HEK293 (cell line): ENCODE results near the gene SLC18A2.
A peak's percentile ranks its signal among the peaks of the same experiment; 100 is the strongest.

Experiments
- CTCF ChIA-PET: fragments of 350-600 bp; formaldehyde crosslinking; extraction: SDS; loops from one replicate; lab custom pipeline; 2021; ENCODE audit warnings: antibody characterized with exemption; lab: Yijun Ruan, JAX
- POLR2A ChIA-PET: fragments of 300-600 bp; formaldehyde crosslinking; extraction: SDS; loops from one replicate; lab custom pipeline; 2020; ENCODE audit warnings: antibody characterized with exemption, inconsistent platforms; lab: Yijun Ruan, JAX
- H3K27ac ChIP-seq: fragments of 200-500 bp; sonication (Bioruptor generic); 2 replicates; pipeline ENCODE4 v1.5.1; 2014; ENCODE audit warnings: low read depth, low read length, control low read depth, inconsistent platforms; ENCODE audit errors: extremely low read depth
- H3K36me3 ChIP-seq, 2 experiments: fragments of 200-500 bp in 1 of 2; sonication (Bioruptor generic) in 1 of 2; 1 replicate in 1 of 2; 2 replicates in 1 of 2; pipeline ENCODE4 v1.5.1; 2014 to 2017; ENCODE audit warnings: inconsistent platforms in 2 of 2, low read length in 2 of 2; ENCODE audit not compliant: control insufficient read depth in 2 of 2, insufficient read depth in 1 of 2
- H3K4me1 ChIP-seq: fragments of 200-500 bp; sonication (Bioruptor generic); 2 replicates; pipeline ENCODE4 v1.5.1; 2014; ENCODE audit warnings: mild to moderate bottlenecking, low read length, inconsistent platforms; ENCODE audit not compliant: control insufficient read depth, insufficient read depth
- H3K4me3 ChIP-seq: 2 replicates; pipeline ENCODE4 v1.5.1; 2011; ENCODE audit warnings: low read depth, mild to moderate bottlenecking, control low read depth, low read length, moderate library complexity
- H3K9me3 ChIP-seq: fragments of 200-500 bp; sonication (Bioruptor generic); 2 replicates; pipeline ENCODE4 v1.5.1; 2014; ENCODE audit warnings: low read depth, low read length, inconsistent platforms; ENCODE audit not compliant: control insufficient read depth, insufficient read depth
- BCL11A ChIP-seq: fragments of 450-650 bp; formaldehyde crosslinking; IDR thresholded peaks from 2 replicates; pipeline ENCODE4 v1.5.1; 2016; ENCODE audit warnings: low read depth, missing biosample characterization, missing genetic modification characterization
- BCL11B ChIP-seq: fragments of 450-650 bp; formaldehyde crosslinking; IDR thresholded peaks from 2 replicates; pipeline ENCODE4 v1.5.1; 2016; ENCODE audit warnings: low read depth, missing biosample characterization, missing genetic modification characterization
- CTCF ChIP-seq: fragments of 450-650 bp; formaldehyde crosslinking; IDR thresholded peaks from 2 replicates; pipeline ENCODE4 v1.5.1; 2016; ENCODE audit warnings: missing biosample characterization, missing genetic modification characterization
- GFI1B ChIP-seq: fragments of 450-650 bp; formaldehyde crosslinking; IDR thresholded peaks from 2 replicates; pipeline ENCODE4 v1.5.1; 2016; ENCODE audit warnings: missing biosample characterization, missing genetic modification characterization
- GLI4 ChIP-seq: fragments of 450-650 bp; formaldehyde crosslinking; IDR thresholded peaks from 2 replicates; pipeline ENCODE4 v1.5.1; 2016; ENCODE audit warnings: missing biosample characterization, missing genetic modification characterization
- KLF8 ChIP-seq: fragments of 450-650 bp; formaldehyde crosslinking; IDR thresholded peaks from 2 replicates; pipeline ENCODE4 v1.5.1; 2016; ENCODE audit warnings: missing biosample characterization, missing genetic modification characterization
- KLF9 ChIP-seq: fragments of 450-650 bp; formaldehyde crosslinking; IDR thresholded peaks from 2 replicates; pipeline ENCODE4 v1.5.1; 2016; ENCODE audit warnings: missing biosample characterization, missing genetic modification characterization, low read depth
- MEIS1 ChIP-seq: sonication (generic); formaldehyde crosslinking; IDR thresholded peaks from 2 replicates; pipeline ENCODE4 v1.8.1; 2022; ENCODE audit warnings: missing genetic modification reagents, mild to moderate bottlenecking, borderline replicate concordance
- OSR2 ChIP-seq: fragments of 450-650 bp; formaldehyde crosslinking; IDR thresholded peaks from 2 replicates; pipeline ENCODE4 v1.5.1; 2016; ENCODE audit warnings: missing biosample characterization, missing genetic modification characterization
- TSHZ1 ChIP-seq: fragments of 450-650 bp; formaldehyde crosslinking; IDR thresholded peaks from 2 replicates; pipeline ENCODE4 v1.5.1; 2016; ENCODE audit warnings: missing biosample characterization, missing genetic modification characterization, borderline replicate concordance
- YY1 ChIP-seq: fragments of 450-650 bp; formaldehyde crosslinking; IDR thresholded peaks from 2 replicates; pipeline ENCODE4 v1.5.1; 2018; ENCODE audit warnings: missing biosample characterization, missing genetic modification characterization
- ZNF132 ChIP-seq: fragments of 450-650 bp; formaldehyde crosslinking; IDR thresholded peaks from 2 replicates; pipeline ENCODE4 v1.5.1; 2017; ENCODE audit warnings: missing biosample characterization, missing genetic modification characterization, borderline replicate concordance
- ZNF157 ChIP-seq: fragments of 450-650 bp; formaldehyde crosslinking; IDR thresholded peaks from 2 replicates; pipeline ENCODE4 v1.5.1; 2016; ENCODE audit warnings: missing biosample characterization, missing genetic modification characterization
- ZNF362 ChIP-seq: fragments of 450-650 bp; formaldehyde crosslinking; IDR thresholded peaks from 2 replicates; pipeline ENCODE4 v1.5.1; 2016; ENCODE audit warnings: missing biosample characterization, missing genetic modification characterization
- ZNF394 ChIP-seq: fragments of 450-650 bp; formaldehyde crosslinking; IDR thresholded peaks from 2 replicates; pipeline ENCODE4 v1.5.1; 2016; ENCODE audit warnings: missing biosample characterization, missing genetic modification characterization, mild to moderate bottlenecking, moderate library complexity, borderline replicate concordance
- ZNF530 ChIP-seq: fragments of 450-650 bp; formaldehyde crosslinking; IDR thresholded peaks from 2 replicates; pipeline ENCODE4 v1.5.1; 2016; ENCODE audit warnings: low read depth, missing biosample characterization, missing genetic modification characterization
- ZNF560 ChIP-seq: fragments of 450-650 bp; formaldehyde crosslinking; IDR thresholded peaks from 2 replicates; pipeline ENCODE4 v1.5.1; 2017; ENCODE audit warnings: missing biosample characterization, missing genetic modification characterization, borderline replicate concordance
- ZNF580 ChIP-seq: fragments of 450-650 bp; formaldehyde crosslinking; IDR thresholded peaks from 2 replicates; pipeline ENCODE4 v1.5.1; 2016; ENCODE audit warnings: missing biosample characterization, missing genetic modification characterization
- ZNF654 ChIP-seq: fragments of 450-650 bp; formaldehyde crosslinking; IDR thresholded peaks from 2 replicates; pipeline ENCODE4 v1.5.1; 2016; ENCODE audit warnings: low read depth, missing biosample characterization, missing genetic modification characterization

The SLC18A2 gene

GRCh38 chr10:117318909-117319308 lies 78.0 kb downstream of the SLC18A2 start (continued):
- TF ChIP-seq TSHZ1 (tag by site-specific recombination): no peak
- no peak for TF ChIP-seq GLI4 (tag by site-specific recombination)
- no peak for TF ChIP-seq ZNF132 (tag by site-specific recombination)

- ChIA-PET POLR2A (interaction anchor here (1.0 kb wide), 1 partner anchor 103 kb away, joined by 5 read pairs; no protein-coding TSS in a partner anchor), CTCF (interaction anchor here (0.5 to 6.0 kb wide), 33 partner anchors 9 to 935 kb away, joined by 3 to 142 read pairs (median 5); no protein-coding TSS in a partner anchor)
- Histone ChIP-seq H3K9me3 (no peaks in the 10 kb centered on the region), H3K36me3 (peaks cover 0 to 4% of the 10 kb centered on the region in 2 experiments), H3K27ac (no peak overlapping the region), H3K4me3 (no peak overlapping the region), H3K4me1 (peaks cover 9% of the 10 kb centered on the region)
- TF ChIP-seq CTCF (tag by site-specific recombination): peak; percentile 34; the same call in 1 of the 2 replicates
- peak; percentile 57 for TF ChIP-seq ZNF654 (tag by site-specific recombination)
- TF ChIP-seq ZNF530 (tag by site-specific recombination): no peak
- TF ChIP-seq YY1 (tag by site-specific recombination): no peak
- no peak for TF ChIP-seq ZNF157 (tag by site-specific recombination)
- no peak for TF ChIP-seq MEIS1 (CRISPR knock-in tag)
Measured at GRCh38 chr10:117320050-117320665, 79.2 kb downstream of the SLC18A2 start.

GRCh38 chr10:117322260-117322659 lies 81.3 kb downstream of the SLC18A2 start:
- TF ChIP-seq KLF8 (tag by site-specific recombination) (no peak), ZNF580 (no peak), GFI1B (tag by site-specific recombination) (0 out of 2 replicates have a peak, but pooled peaks have one; percentile 27), ZNF560 (no peak), BCL11A (tag by site-specific recombination) (no peak), ZNF362 (tag by site-specific recombination) (no peak), KLF9 (tag by site-specific recombination) (no peak), ZNF394 (tag by site-specific recombination) (no peak), OSR2 (tag by site-specific recombination) (peak; percentile 70), BCL11B (tag by site-specific recombination) (no peak)
- TF ChIP-seq, all 188 proteins: peak for 2
- no peak overlapping the region for H3K27ac ChIP-seq
- CTCF ChIA-PET: interaction anchor here (1.2 to 3.3 kb wide), 6 partner anchors 9 to 121 kb away, joined by 4 to 15 read pairs (median 5); no protein-coding TSS in a partner anchor
- no peak overlapping the region for H3K4me3 ChIP-seq
- H3K4me1 ChIP-seq: peaks cover 9% of the 10 kb centered on the region
- POLR2A ChIA-PET: no interaction called here
- no peaks in the 10 kb centered on the region for H3K9me3 ChIP-seq
- H3K36me3 ChIP-seq: peaks cover 0 to 3% of the 10 kb centered on the region in 2 experiments; a peak in 2 of 3 replicates
